Lower lobe of right lung (tissue), 2 donors: Measurements from ENCODE around the gene STK32C. TPM values are rescaled to one million over a fixed set of nuclear protein-coding genes. Genes with fewer than 3 reads are reported as not detected.

ENCODE experiments used
- ATAC-seq, 2 donors: fragments of 200-7000 bp; cut with Tn5 transposase; one replicate each; pipeline ENCODE4 v1.9.1; 2020 to 2022; ENCODE audit warnings: mild to moderate bottlenecking in 2 of 2, moderate library complexity in 2 of 2
- DNase-seq: peaks from one replicate; pipeline ENCODE4 v3.0.0-alpha.2; 2020
- H3K27ac ChIP-seq: fragments of 200-600 bp; one replicate; pipeline ENCODE4 v1.8.0; 2022
- H3K27me3 ChIP-seq: fragments of 200-600 bp; one replicate; pipeline ENCODE4 v1.8.0; 2022; ENCODE audit warnings: low read depth
- H3K36me3 ChIP-seq: fragments of 200-600 bp; one replicate; pipeline ENCODE4 v1.8.0; 2022; ENCODE audit warnings: mild to moderate bottlenecking
- H3K4me1 ChIP-seq: fragments of 200-600 bp; one replicate; pipeline ENCODE4 v1.8.0; 2022
- H3K4me3 ChIP-seq: fragments of 200-600 bp; one replicate; pipeline ENCODE4 v1.8.0; 2022; ENCODE audit warnings: mild to moderate bottlenecking
- H3K9me3 ChIP-seq: fragments of 200-600 bp; one replicate; pipeline ENCODE4 v1.8.0; 2022
- intact Hi-C: fragments of 100-400 bp; cut with DNase I; formaldehyde crosslinking; loops from one replicate; pipeline ENCODE4 v1.11.0; 2022
- total RNA-seq: library from RNA; stranded (reverse); fragmentation: NEBNext Ultra II Directional; extraction: Animal tissue kit (Norgen Biotek cat#: 25700); gene quantifications from one replicate; pipeline ENCODE4 v1.2.1, GENCODE V29; 2021
- TF ChIP-seq, protein P1 (sequence below): fragments of 200-600 bp; IDR thresholded peaks from one replicate; pipeline ENCODE4 v1.8.0; 2022; ENCODE audit warnings: antibody characterized with exemption, mild to moderate bottlenecking
- donor health status: DM: no; HTN: yes; CAD: no; lungs with severe emphysema.

STK32C gene
- total RNA-seq, 1 donor from 2014 or later = 14.1 TPM

DNA sequence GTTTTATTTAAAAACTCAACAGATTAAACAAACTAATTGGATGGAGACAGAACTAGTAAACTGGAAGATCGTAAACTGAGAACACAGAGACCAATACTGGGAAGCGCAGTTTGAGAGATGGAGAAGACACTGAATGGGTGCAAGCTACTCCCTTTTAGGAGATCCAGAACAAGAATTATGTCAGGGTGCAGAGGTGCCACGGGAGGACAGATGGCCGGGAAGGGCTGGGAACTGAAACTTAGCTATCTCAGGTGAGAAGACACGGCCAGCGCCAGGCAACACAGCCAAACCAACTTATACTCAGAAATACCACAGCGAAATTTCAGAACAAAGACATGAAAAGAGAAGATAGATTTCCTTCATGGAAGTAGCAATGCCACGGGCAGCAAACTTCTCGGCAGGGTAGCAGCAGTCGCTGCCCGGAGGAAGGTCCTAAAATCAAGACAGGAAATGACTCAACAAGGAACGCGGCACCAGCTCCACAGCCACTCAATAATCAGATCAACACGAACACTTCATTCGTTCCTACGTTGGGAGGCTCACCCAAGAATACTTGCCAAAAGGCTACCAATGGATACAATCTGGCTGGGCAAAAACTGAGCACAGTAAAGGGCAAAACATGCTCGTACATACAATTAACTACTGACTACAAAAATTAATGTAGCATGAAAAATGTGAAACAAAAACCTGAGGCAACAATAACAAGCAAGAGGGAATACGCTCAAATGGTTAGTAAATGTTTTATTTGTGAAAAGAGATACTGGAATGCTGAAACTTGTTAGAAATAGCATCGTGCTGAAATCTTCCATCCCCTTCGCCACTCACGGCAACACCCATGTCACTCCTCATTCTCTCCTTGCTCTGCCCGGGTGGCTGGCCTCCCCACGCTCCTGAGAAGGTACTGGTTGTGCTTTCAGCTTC lies 22.1 kb upstream of the STK32C start:
- intact Hi-C loops = no loop called here
- TF ChIP-seq, protein P1, sequence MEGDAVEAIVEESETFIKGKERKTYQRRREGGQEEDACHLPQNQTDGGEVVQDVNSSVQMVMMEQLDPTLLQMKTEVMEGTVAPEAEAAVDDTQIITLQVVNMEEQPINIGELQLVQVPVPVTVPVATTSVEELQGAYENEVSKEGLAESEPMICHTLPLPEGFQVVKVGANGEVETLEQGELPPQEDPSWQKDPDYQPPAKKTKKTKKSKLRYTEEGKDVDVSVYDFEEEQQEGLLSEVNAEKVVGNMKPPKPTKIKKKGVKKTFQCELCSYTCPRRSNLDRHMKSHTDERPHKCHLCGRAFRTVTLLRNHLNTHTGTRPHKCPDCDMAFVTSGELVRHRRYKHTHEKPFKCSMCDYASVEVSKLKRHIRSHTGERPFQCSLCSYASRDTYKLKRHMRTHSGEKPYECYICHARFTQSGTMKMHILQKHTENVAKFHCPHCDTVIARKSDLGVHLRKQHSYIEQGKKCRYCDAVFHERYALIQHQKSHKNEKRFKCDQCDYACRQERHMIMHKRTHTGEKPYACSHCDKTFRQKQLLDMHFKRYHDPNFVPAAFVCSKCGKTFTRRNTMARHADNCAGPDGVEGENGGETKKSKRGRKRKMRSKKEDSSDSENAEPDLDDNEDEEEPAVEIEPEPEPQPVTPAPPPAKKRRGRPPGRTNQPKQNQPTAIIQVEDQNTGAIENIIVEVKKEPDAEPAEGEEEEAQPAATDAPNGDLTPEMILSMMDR = no peak
- no peak for ATAC-seq
- no peaks in the 10 kb centered on the region for H3K36me3 ChIP-seq
- H3K27ac ChIP-seq = peak overlapping the region; percentile 28
- H3K27me3 ChIP-seq = no peaks in the 10 kb centered on the region
- peaks cover 43% of the 10 kb centered on the region for H3K4me1 ChIP-seq
- H3K4me3 ChIP-seq = peak overlapping the region; percentile 91
- no peaks in the 10 kb centered on the region for H3K9me3 ChIP-seq
- DNase-seq = no peak

- H3K27ac ChIP-seq = no peak overlapping the region
- DNase-seq = no peak
- H3K4me1 ChIP-seq = peaks cover 43% of the 10 kb centered on the region
- TF ChIP-seq, protein P1 = no peak
- no peak for ATAC-seq
- no peaks in the 10 kb centered on the region for H3K36me3 ChIP-seq
- H3K27me3 ChIP-seq = no peaks in the 10 kb centered on the region
- intact Hi-C loops = no loop called here
- H3K9me3 ChIP-seq = no peaks in the 10 kb centered on the region
- no peak overlapping the region for H3K4me3 ChIP-seq
These were observed 21.0 kb upstream of the STK32C start for GRCh38 chr10:132328738-132329137.

- Histone ChIP-seq H3K27me3 (no peaks in the 10 kb centered on the region), H3K36me3 (no peaks in the 10 kb centered on the region), H3K9me3 (no peaks in the 10 kb centered on the region), H3K27ac (no peak overlapping the region), H3K4me1 (peaks cover 40% of the 10 kb centered on the region), H3K4me3 (no peak overlapping the region)
- DNase-seq = no peak
- TF ChIP-seq, protein P1 = no peak
- no peak for ATAC-seq
- intact Hi-C loops = no loop called here
These were observed 20.4 kb upstream of the STK32C start for GRCh38 chr10:132328106-132328505.

GRCh38 chr10:132326925-132327324 lies 19.2 kb upstream of the STK32C start:
- DNase-seq (no peak), ATAC-seq (no peak)
- Histone ChIP-seq H3K4me1 (peaks cover 29% of the 10 kb centered on the region), H3K9me3 (no peaks in the 10 kb centered on the region), H3K27me3 (no peaks in the 10 kb centered on the region), H3K27ac (no peak overlapping the region), H3K36me3 (no peaks in the 10 kb centered on the region), H3K4me3 (no peak overlapping the region)
- TF ChIP-seq, protein P1 = no peak
- intact Hi-C loops = no loop called here

DNA sequence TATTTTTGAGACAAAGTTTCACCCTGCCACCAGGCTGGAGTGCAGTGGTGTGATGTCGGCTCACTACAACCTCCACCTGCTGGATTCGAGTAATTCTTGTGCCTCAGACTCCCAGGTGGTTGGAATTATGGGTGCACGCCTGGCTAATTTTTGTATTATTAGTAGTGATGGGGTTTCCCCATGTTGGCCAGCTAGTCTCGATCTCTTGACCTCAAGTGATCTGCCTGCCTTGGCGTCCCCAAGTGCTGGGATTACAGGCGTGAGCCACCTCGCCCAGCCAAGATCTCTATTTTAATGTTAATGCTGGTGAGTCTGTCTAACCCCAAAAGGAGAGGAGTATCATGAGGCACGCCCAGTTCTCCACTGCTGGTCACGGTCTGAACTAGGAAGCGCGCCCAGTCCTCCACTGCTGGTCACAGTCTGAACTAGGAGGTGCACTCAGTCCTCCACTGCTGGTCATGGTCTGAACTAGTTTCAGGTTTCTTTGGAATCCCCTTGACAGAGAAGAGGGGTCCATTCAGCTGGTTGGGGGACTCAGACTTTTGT lies 18.7 kb upstream of the STK32C start:
- Histone ChIP-seq H3K4me3 (no peak overlapping the region), H3K4me1 (peaks cover 29% of the 10 kb centered on the region), H3K27me3 (no peaks in the 10 kb centered on the region), H3K9me3 (no peaks in the 10 kb centered on the region), H3K27ac (no peak overlapping the region), H3K36me3 (no peaks in the 10 kb centered on the region)
- intact Hi-C loops = no loop called here
- DNase-seq (no peak), ATAC-seq (no peak)
- TF ChIP-seq, protein P1 = no peak
